Prostate gland (tissue), 2 donors: ENCODE data around the gene ASH1L. TPM values are rescaled to one million over a fixed set of nuclear protein-coding genes. Genes with fewer than 3 reads are reported as not detected.

Source experiments
- DNase-seq: peaks from one replicate; pipeline ENCODE4 v3.0.0-alpha.2; 2019; ENCODE audit warnings: low spot score
- H3K27ac ChIP-seq, 2 donors: fragments of 200-600 bp; sonication (generic); 2 replicates each; pipeline ENCODE4 v1.5.1; 2017 to 2019
- H3K27me3 ChIP-seq: fragments of 200-600 bp; sonication (generic); replicated peaks from 2 replicates; pipeline ENCODE4 v1.5.1; 2019; ENCODE audit not compliant: insufficient read depth
- H3K36me3 ChIP-seq, 2 donors: fragments of 200-600 bp; sonication (generic); 1 replicate in 1 of 2; 2 replicates in 1 of 2; pipeline versions ENCODE4 v1.5.1 to v1.8.1; 2017 to 2019
- H3K4me1 ChIP-seq: fragments of 200-600 bp; sonication (generic); replicated peaks from 2 replicates; pipeline ENCODE4 v1.5.1; 2019
- H3K4me3 ChIP-seq, 2 donors: fragments of 200-600 bp; sonication (generic); 2 replicates each; pipeline ENCODE4 v1.5.1; 2017 to 2019
- H3K9me3 ChIP-seq: fragments of 200-600 bp; sonication (generic); 2 replicates; pipeline ENCODE4 v1.5.1; 2017
- CTCF ChIP-seq, 4 experiments: fragments of 200-600 bp in 2 of 4; fragments of 450-650 bp in 2 of 4; sonication (generic) in 2 of 4; IDR thresholded peaks; 1 replicate in 3 of 4; 2 replicates in 1 of 4; pipeline ENCODE4 v1.5.1; 2016 to 2019; ENCODE audit warnings: antibody characterized with exemption in 4 of 4, mild to moderate bottlenecking in 2 of 4, moderate library complexity in 2 of 4
- POLR2A ChIP-seq: fragments of 450-650 bp; IDR thresholded peaks from one replicate; pipeline ENCODE4 v1.6.1; 2016; ENCODE audit warnings: antibody characterized with exemption, mild to moderate bottlenecking
- POLR2AphosphoS5 ChIP-seq: sonication (generic); formaldehyde crosslinking; IDR thresholded peaks from one replicate; pipeline ENCODE4 v1.6.1; 2017; ENCODE audit warnings: antibody characterized with exemption
- WGBS: methylation state at CpG from one replicate; pipeline ENCODE4 v1.1.5; 2018; 5-methylcytosine and 5-hydroxymethylcytosine counted together
- intact Hi-C: fragments of 100-400 bp; cut with DNase I; formaldehyde crosslinking; loops from one replicate; pipeline ENCODE4 v1.14.2; 2022
- total RNA-seq, 2 donors: library from RNA; depleted of rRNA; stranded (reverse); fragments of >200 nt; gene quantifications; one replicate each; pipeline ENCODE4 v1.1.0, GENCODE V29; 2016

Gene ASH1L
- total RNA-seq, 2 donors from 2014 or later, result 53.1 to 66.2 TPM

GRCh38 chr1:155531624-155532023 lies 31.0 kb downstream of the ASH1L start:
- no peak for TF ChIP-seq POLR2A
- TF ChIP-seq CTCF (IDR thresholded peaks at IDR 0.05), result no peak
- no peak for TF ChIP-seq POLR2AphosphoS5
- intact Hi-C loops, result no loop called here
- 23% methylated on average over 1 of the region's 1 CpG for WGBS
- no peaks in the 10 kb centered on the region for H3K36me3 ChIP-seq
- DNase-seq, result no peak
- H3K4me1 ChIP-seq, result no peaks in the 10 kb centered on the region
- no peak overlapping the region for H3K27ac ChIP-seq
- H3K9me3 ChIP-seq, result no peaks in the 10 kb centered on the region
- no peak overlapping the region for H3K4me3 ChIP-seq
- H3K27me3 ChIP-seq, result no peaks in the 10 kb centered on the region

- WGBS, result 93% methylated on average over 3 of the region's 3 CpGs
- no peak for DNase-seq
- Histone ChIP-seq H3K36me3 (no peaks in the 10 kb centered on the region), H3K4me3 (no peak overlapping the region), H3K9me3 (no peaks in the 10 kb centered on the region), H3K4me1 (no peaks in the 10 kb centered on the region), H3K27ac (no peak overlapping the region), H3K27me3 (no peaks in the 10 kb centered on the region)
- no peak for TF ChIP-seq POLR2A
- TF ChIP-seq POLR2AphosphoS5, result no peak
- TF ChIP-seq CTCF (IDR thresholded peaks at IDR 0.05), result no peak
- intact Hi-C loops, result no loop called here
These were observed 32.7 kb downstream of the ASH1L start for GRCh38 chr1:155529929-155530328.

GRCh38 chr1:155529109-155529508 lies 33.5 kb downstream of the ASH1L start:
- Histone ChIP-seq H3K27me3 (no peaks in the 10 kb centered on the region), H3K36me3 (no peaks in the 10 kb centered on the region), H3K9me3 (no peaks in the 10 kb centered on the region), H3K4me3 (no peak overlapping the region), H3K27ac (no peak overlapping the region), H3K4me1 (no peaks in the 10 kb centered on the region)
- TF ChIP-seq POLR2AphosphoS5 (no peak), POLR2A (no peak), CTCF (IDR thresholded peaks at IDR 0.05) (no peak)
- DNase-seq, result no peak
- intact Hi-C loops, result no loop called here
- 89% methylated on average over 2 of the region's 2 CpGs for WGBS

GRCh38 chr1:155527677-155528076 lies 34.9 kb downstream of the ASH1L start:
- no peaks in the 10 kb centered on the region for H3K9me3 ChIP-seq
- no peak overlapping the region for H3K4me3 ChIP-seq
- no peak overlapping the region for H3K27ac ChIP-seq
- H3K4me1 ChIP-seq, result no peaks in the 10 kb centered on the region
- DNase-seq, result no peak
- intact Hi-C loops, result no loop called here
- H3K27me3 ChIP-seq, result no peaks in the 10 kb centered on the region
- TF ChIP-seq POLR2AphosphoS5 (no peak), CTCF (IDR thresholded peaks at IDR 0.05) (no peak), POLR2A (no peak)
- 82% methylated on average over 6 of the region's 6 CpGs for WGBS
- H3K36me3 ChIP-seq, result no peaks in the 10 kb centered on the region

- intact Hi-C loops, result no loop called here
- TF ChIP-seq POLR2AphosphoS5, result no peak
- TF ChIP-seq CTCF (IDR thresholded peaks at IDR 0.05), result no peak
- no peak for TF ChIP-seq POLR2A
- Histone ChIP-seq H3K27ac (no peak overlapping the region), H3K27me3 (no peaks in the 10 kb centered on the region), H3K4me3 (no peak overlapping the region), H3K4me1 (no peaks in the 10 kb centered on the region), H3K9me3 (no peaks in the 10 kb centered on the region), H3K36me3 (no peaks in the 10 kb centered on the region)
- no peak for DNase-seq
- 93% methylated on average over 1 of the region's 1 CpG for WGBS
These were observed 36.2 kb downstream of the ASH1L start for GRCh38 chr1:155526356-155526755.
